Peyer's patch (tissue), 4 donors: ENCODE measurements around the gene LEMD1. TPM values are rescaled to one million over a fixed set of nuclear protein-coding genes. Genes with fewer than 3 reads are reported as not detected.
A peak's percentile ranks its signal among the peaks of the same experiment; 100 is the strongest.

Experiments
- DNase-seq, 3 donors: peaks; one replicate each; pipeline ENCODE4 v3.0.0-alpha.2; 2017 to 2019
- H3K27ac ChIP-seq, 4 donors: fragments of 200-600 bp; sonication (generic); one replicate each; pipeline ENCODE4 v1.5.1; 2016 to 2019
- H3K27me3 ChIP-seq, 2 donors: fragments of 200-600 bp; sonication (generic); one replicate each; pipeline ENCODE4 v1.5.1; 2019
- H3K36me3 ChIP-seq, 3 donors: fragments of 200-600 bp; sonication (generic); one replicate each; pipeline ENCODE4 v1.5.1; 2016 to 2019
- H3K4me1 ChIP-seq, 4 donors: fragments of 200-600 bp; sonication (generic); one replicate each; pipeline ENCODE4 v1.5.1; 2016 to 2019
- H3K4me3 ChIP-seq, 4 donors: fragments of 200-600 bp; sonication (generic); 1 replicate in 3 of 4; 2 replicates in 1 of 4; pipeline ENCODE4 v1.5.1; 2016 to 2019; ENCODE audit warnings: mild to moderate bottlenecking in 1 of 4
- H3K9me3 ChIP-seq, 4 donors: fragments of 200-600 bp; sonication (generic); one replicate each; pipeline ENCODE4 v1.5.1; 2016 to 2019; ENCODE audit warnings: mild to moderate bottlenecking in 1 of 4
- POLR2A ChIP-seq, 2 donors: fragments of 450-650 bp; IDR thresholded peaks; one replicate each; pipeline ENCODE4 v1.5.1; 2017; ENCODE audit warnings: antibody characterized with exemption in 2 of 2, mild to moderate bottlenecking in 2 of 2, moderate library complexity in 2 of 2
- total RNA-seq, 4 donors: library from RNA; depleted of rRNA; stranded (reverse); fragments of >200 nt; gene quantifications; one replicate each; pipeline ENCODE4 v1.1.0, GENCODE V29; 2016
- TF ChIP-seq, protein P1 (sequence below), 6 experiments: fragments of 450-650 bp in 4 of 6; fragments of 200-600 bp in 2 of 6; sonication (generic) in 1 of 6; IDR thresholded peaks; one replicate each; pipeline ENCODE4 v1.5.1; 2017 to 2019; ENCODE audit warnings: antibody characterized with exemption in 6 of 6, mild to moderate bottlenecking in 3 of 6, moderate library complexity in 1 of 6

Gene LEMD1
- total RNA-seq, 4 donors from 2014 or later, result 2.4 to 3.7 TPM; not detected in 2

DNA sequence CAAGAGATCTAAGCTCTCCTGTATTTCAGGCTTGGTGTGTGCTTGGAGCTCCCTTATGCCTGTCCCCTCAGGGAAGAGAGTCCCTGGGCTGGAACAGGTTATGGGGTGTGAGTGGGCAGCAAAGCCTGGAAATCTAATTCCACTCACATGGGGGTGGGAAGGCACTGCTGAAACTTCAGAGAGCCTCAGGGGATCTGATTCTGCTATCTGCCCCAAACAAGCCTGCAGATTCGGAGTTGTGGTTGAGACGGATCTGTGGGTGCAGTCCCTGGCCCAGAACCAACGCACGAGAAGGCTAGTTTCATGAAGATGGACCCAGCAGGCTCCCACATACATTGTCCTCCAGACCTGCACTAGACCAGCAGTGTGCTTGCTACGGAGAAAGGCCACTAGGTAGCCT, 31.1 kb upstream of the LEMD1 start:
- Histone ChIP-seq H3K4me1 (peaks cover 5 to 38% (median 15%) of the 10 kb centered on the region in 4 donors), H3K27me3 (peaks cover 0 to 42% of the 10 kb centered on the region in 2 donors), H3K36me3 (no peaks in the 10 kb centered on the region), H3K9me3 (no peaks in the 10 kb centered on the region), H3K27ac (no peak overlapping the region), H3K4me3 (no peak overlapping the region)
- no peak for DNase-seq
- TF ChIP-seq, protein P1, sequence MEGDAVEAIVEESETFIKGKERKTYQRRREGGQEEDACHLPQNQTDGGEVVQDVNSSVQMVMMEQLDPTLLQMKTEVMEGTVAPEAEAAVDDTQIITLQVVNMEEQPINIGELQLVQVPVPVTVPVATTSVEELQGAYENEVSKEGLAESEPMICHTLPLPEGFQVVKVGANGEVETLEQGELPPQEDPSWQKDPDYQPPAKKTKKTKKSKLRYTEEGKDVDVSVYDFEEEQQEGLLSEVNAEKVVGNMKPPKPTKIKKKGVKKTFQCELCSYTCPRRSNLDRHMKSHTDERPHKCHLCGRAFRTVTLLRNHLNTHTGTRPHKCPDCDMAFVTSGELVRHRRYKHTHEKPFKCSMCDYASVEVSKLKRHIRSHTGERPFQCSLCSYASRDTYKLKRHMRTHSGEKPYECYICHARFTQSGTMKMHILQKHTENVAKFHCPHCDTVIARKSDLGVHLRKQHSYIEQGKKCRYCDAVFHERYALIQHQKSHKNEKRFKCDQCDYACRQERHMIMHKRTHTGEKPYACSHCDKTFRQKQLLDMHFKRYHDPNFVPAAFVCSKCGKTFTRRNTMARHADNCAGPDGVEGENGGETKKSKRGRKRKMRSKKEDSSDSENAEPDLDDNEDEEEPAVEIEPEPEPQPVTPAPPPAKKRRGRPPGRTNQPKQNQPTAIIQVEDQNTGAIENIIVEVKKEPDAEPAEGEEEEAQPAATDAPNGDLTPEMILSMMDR (IDR thresholded peaks at IDR 0.05), result no peak
- TF ChIP-seq POLR2A (IDR thresholded peaks at IDR 0.05), result no peak

DNA sequence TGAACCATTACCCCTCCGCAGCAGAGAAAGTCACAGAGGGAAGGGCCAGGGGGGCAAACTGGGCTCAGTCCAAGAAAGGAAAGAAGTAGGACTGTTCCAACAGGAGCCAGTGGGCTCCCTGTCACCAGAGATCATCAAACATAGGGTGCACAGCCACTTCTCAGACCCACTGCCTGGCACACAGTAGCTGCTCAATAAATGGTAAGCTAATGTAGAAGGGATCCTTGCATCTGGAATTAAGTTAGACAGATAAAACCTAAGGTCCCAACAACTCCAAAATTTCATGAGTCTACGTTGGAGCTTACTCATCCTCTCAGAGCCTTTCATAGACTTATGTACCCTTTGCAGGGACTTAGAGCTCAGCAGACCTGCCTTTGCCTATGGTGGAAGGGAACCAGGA, 30.5 kb upstream of the LEMD1 start:
- Histone ChIP-seq H3K9me3 (no peaks in the 10 kb centered on the region), H3K4me1 (peaks cover 5 to 37% (median 15%) of the 10 kb centered on the region in 4 donors), H3K27ac (no peak overlapping the region), H3K36me3 (no peaks in the 10 kb centered on the region), H3K4me3 (no peak overlapping the region), H3K27me3 (peaks cover 0 to 38% of the 10 kb centered on the region in 2 donors)
- no peak for DNase-seq
- TF ChIP-seq, protein P1 (IDR thresholded peaks at IDR 0.05), result no peak
- no peak for TF ChIP-seq POLR2A (IDR thresholded peaks at IDR 0.05)

DNA sequence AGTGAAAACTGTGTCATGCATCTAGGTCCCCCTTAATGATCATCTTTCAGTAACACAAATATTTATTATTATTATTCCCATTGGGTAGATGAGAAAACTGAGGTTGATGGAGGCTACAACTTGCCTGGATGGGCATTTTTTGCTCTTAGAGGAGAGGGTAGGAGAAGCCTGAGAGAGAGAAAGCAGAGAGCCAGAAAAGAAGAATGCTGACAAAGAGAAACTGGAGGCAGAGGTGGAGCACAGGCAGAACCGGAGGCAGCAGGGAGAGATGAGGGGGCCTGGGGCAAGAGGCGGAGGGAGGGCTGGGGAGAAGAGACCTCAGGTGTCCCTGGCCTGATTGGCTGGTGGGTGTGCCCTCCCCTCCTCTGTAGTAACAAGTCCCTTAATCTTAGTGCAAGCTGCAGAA, 29.9 kb upstream of the LEMD1 start:
- peaks cover 0 to 32% of the 10 kb centered on the region in 2 donors for H3K27me3 ChIP-seq

GRCh38 chr1:205451202-205451601, 29.3 kb upstream of the LEMD1 start:
- TF ChIP-seq, protein P1 (IDR thresholded peaks at IDR 0.05), result no peak
- TF ChIP-seq POLR2A (IDR thresholded peaks at IDR 0.05), result no peak
- Histone ChIP-seq H3K4me3 (no peak overlapping the region), H3K9me3 (no peaks in the 10 kb centered on the region), H3K27ac (no peak overlapping the region), H3K27me3 (peaks cover 0 to 26% of the 10 kb centered on the region in 2 donors), H3K36me3 (no peaks in the 10 kb centered on the region), H3K4me1 (peaks cover 2 to 25% (median 6%) of the 10 kb centered on the region in 4 donors)
- DNase-seq, result no peak

More for the DNA sequence above, 29.9 kb upstream of the LEMD1 start:
- H3K36me3 ChIP-seq, result no peaks in the 10 kb centered on the region
- H3K9me3 ChIP-seq, result no peaks in the 10 kb centered on the region
- H3K4me1 ChIP-seq, result peaks cover 5 to 31% (median 10%) of the 10 kb centered on the region in 4 donors
- H3K27ac ChIP-seq, result no peak overlapping the region
- DNase-seq, result no peak
- TF ChIP-seq, protein P1 (IDR thresholded peaks at IDR 0.05), result no peak
- TF ChIP-seq POLR2A (IDR thresholded peaks at IDR 0.05), result no peak
- H3K4me3 ChIP-seq, result no peak overlapping the region

DNA sequence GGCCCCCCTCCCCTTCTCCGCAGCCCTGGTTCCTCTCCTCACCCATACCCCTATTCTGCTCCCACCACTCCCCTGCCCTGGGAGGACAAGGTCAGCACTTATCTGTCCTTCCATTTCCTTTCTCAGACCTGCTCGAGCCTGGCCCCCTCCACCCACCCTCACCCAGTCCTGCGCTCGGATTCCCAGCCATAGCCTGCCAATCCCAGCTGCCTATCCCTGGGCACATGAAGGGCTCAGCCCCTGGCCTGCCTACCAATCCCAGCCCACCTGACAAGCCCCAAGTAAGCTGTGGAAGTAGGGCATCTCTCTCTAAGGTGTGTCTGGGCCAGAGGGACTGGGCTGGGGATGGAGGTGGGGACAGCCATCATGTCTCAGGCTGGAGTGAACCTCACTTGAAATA, 28.6 kb upstream of the LEMD1 start:
- no peak for DNase-seq
- peak overlapping the region in 1 of 4 donors; percentile 71 for H3K27ac ChIP-seq
- H3K27me3 ChIP-seq, result peaks cover 0 to 19% of the 10 kb centered on the region in 2 donors
- TF ChIP-seq POLR2A (IDR thresholded peaks at IDR 0.05), result no peak
- TF ChIP-seq, protein P1 (IDR thresholded peaks at IDR 0.05), result no peak
- H3K36me3 ChIP-seq, result no peaks in the 10 kb centered on the region
- peaks cover 0 to 18% (median 3%) of the 10 kb centered on the region in 4 donors for H3K4me1 ChIP-seq
- H3K9me3 ChIP-seq, result no peaks in the 10 kb centered on the region
- H3K4me3 ChIP-seq, result peak overlapping the region in 1 of 4 donors; percentile 45
